HepG2 (cell line): ENCODE results near the gene CIAO3. TPM values are rescaled to one million over a fixed set of nuclear protein-coding genes. Genes with fewer than 3 reads are reported as not detected.

Experiments
- ATF5 ChIP-seq: sonication (generic); formaldehyde crosslinking; IDR thresholded peaks from 2 replicates; pipeline ENCODE4 v1.4.0; 2020; ENCODE audit warnings: mild to moderate bottlenecking, low read depth, missing genetic modification reagents
- ATF6 ChIP-seq: sonication (generic); formaldehyde crosslinking; conservative IDR thresholded peaks from 2 replicates; pipeline ENCODE4 v1.4.0; 2020; ENCODE audit warnings: missing genetic modification reagents
- CREBL2 ChIP-seq: sonication (generic); formaldehyde crosslinking; IDR thresholded peaks from 2 replicates; pipeline ENCODE4 v1.8.1; 2023; ENCODE audit warnings: missing genetic modification reagents, mild to moderate bottlenecking, borderline replicate concordance
- HNRNPLL ChIP-seq: fragments of 200-400 bp; formaldehyde crosslinking; IDR thresholded peaks from 2 replicates; pipeline ENCODE4 v1.6.1; 2017; ENCODE audit warnings: mild to moderate bottlenecking, low read depth, low read length; ENCODE audit not compliant: poor library complexity, severe bottlenecking
- NFKBIZ ChIP-seq: IDR thresholded peaks from 2 replicates; pipeline ENCODE4 v1.6.1; 2018; ENCODE audit warnings: missing genetic modification reagents, missing compliant biosample characterization
- PLRG1 ChIP-seq: fragments of 450-650 bp; conservative IDR thresholded peaks from 2 replicates; pipeline ENCODE4 v1.6.1; 2016
- SNAPC4 ChIP-seq: sonication (generic); formaldehyde crosslinking; IDR thresholded peaks from 2 replicates; pipeline ENCODE4 v1.4.0; 2020; ENCODE audit warnings: mild to moderate bottlenecking, missing genetic modification reagents
- THAP7 ChIP-seq: sonication (generic); formaldehyde crosslinking; IDR thresholded peaks from 2 replicates; pipeline ENCODE4 v1.8.1; 2023; ENCODE audit warnings: mild to moderate bottlenecking, missing genetic modification reagents
- ZEB1 ChIP-seq: IDR thresholded peaks from 2 replicates; pipeline ENCODE4 v1.6.1; 2012; ENCODE audit warnings: mild to moderate bottlenecking, low read depth, inconsistent platforms; ENCODE audit not compliant: insufficient replicate concordance
- ZFP41 ChIP-seq: sonication (generic); formaldehyde crosslinking; IDR thresholded peaks from 2 replicates; pipeline ENCODE4 v1.4.0; 2020; ENCODE audit warnings: mild to moderate bottlenecking, missing genetic modification reagents, borderline replicate concordance
- ZNF275 ChIP-seq: sonication (generic); formaldehyde crosslinking; IDR thresholded peaks from 2 replicates; pipeline ENCODE4 v1.8.0; 2022; ENCODE audit warnings: missing genetic modification reagents, mild to moderate bottlenecking, inconsistent platforms, borderline replicate concordance
- ZNF343 ChIP-seq: sonication (generic); formaldehyde crosslinking; IDR thresholded peaks from 2 replicates; pipeline ENCODE4 v1.4.0; 2020; ENCODE audit warnings: mild to moderate bottlenecking, missing genetic modification reagents
- ZNF414 ChIP-seq: sonication (generic); formaldehyde crosslinking; IDR thresholded peaks from 2 replicates; pipeline ENCODE4 v1.5.0; 2020; ENCODE audit warnings: missing genetic modification reagents
- ZNF580 ChIP-seq: IDR thresholded peaks from 2 replicates; pipeline ENCODE4 v1.6.1; 2016; ENCODE audit warnings: low read depth, borderline replicate concordance
- ZNF678 ChIP-seq: sonication (generic); formaldehyde crosslinking; IDR thresholded peaks from 2 replicates; pipeline ENCODE4 v1.4.0; 2020; ENCODE audit warnings: mild to moderate bottlenecking, missing genetic modification reagents
- ZNF850 ChIP-seq: sonication (generic); formaldehyde crosslinking; conservative IDR thresholded peaks from 2 replicates; pipeline ENCODE4 v1.9.0; 2021; ENCODE audit warnings: mild to moderate bottlenecking, missing genetic modification reagents
- ZSCAN31 ChIP-seq: sonication (generic); formaldehyde crosslinking; IDR thresholded peaks from 2 replicates; pipeline ENCODE4 v1.5.0; 2020; ENCODE audit warnings: low read depth, mild to moderate bottlenecking, missing genetic modification reagents
- polyA plus RNA-seq, 8 experiments: library from polyadenylated mRNA; depleted of rRNA in 3 of 8; stranded (reverse) in 7 of 8; unstranded in 1 of 8; fragments of >200 nt; fragmentation: Illumina TruSeq in 4 of 8; extraction: Trizol in 4 of 8; gene quantifications; 2 replicates each; pipeline versions ENCODE4 v1.2.1 to v1.2.3, GENCODE V29; 2011 to 2016; ENCODE audit warnings: low read depth in 4 of 8, missing spikeins in 1 of 8, mixed read lengths in 1 of 8; ENCODE audit not compliant: insufficient read depth in 1 of 8
- total RNA-seq, 5 experiments: library from RNA; depleted of rRNA; stranded (reverse); fragments of >200 nt; fragmentation: Illumina TruSeq; extraction: Trizol; gene quantifications; 2 replicates each; pipeline ENCODE4 v1.2.3, GENCODE V29; 2016; ENCODE audit warnings: low read depth in 1 of 5

Gene CIAO3
- total and polyA plus RNA-seq, 2 of the 13 experiments (the other 11 are each of a cell fraction or from before 2014, with no cell fraction given): 21.7 to 25.0 TPM

GRCh38 chr16:720990-721764 lies 19.6 kb downstream of the CIAO3 start, which contains the start of gene ANTKMT (continued):
- TF ChIP-seq ZNF678 (CRISPR knock-in tag) (0 out of 2 replicates have a peak, but pooled peaks have one; percentile 69), ZEB1 (no peak), THAP7 (CRISPR knock-in tag) (no peak; the same call in 1 of the 2 replicates), SNAPC4 (CRISPR knock-in tag) (no peak), ZNF275 (CRISPR knock-in tag) (no peak; the same call in 1 of the 2 replicates), ATF5 (CRISPR knock-in tag) (peak; percentile 70; the same call in 1 of the 2 replicates), HNRNPLL (peak; percentile 61), ZNF580 (CRISPR knock-in tag) (peak; percentile 41; the same call in 1 of the 2 replicates), ZNF343 (CRISPR knock-in tag) (peak; percentile 48; the same call in 1 of the 2 replicates), ZNF850 (no peak), ZNF414 (CRISPR knock-in tag) (no peak), ZFP41 (CRISPR knock-in tag) (no peak), NFKBIZ (no peak), ZSCAN31 (CRISPR knock-in tag) (peak; percentile 76), ATF6 (no peak), PLRG1 (no peak), CREBL2 (no peak)
